Endodermal cell (in vitro differentiated cells): ENCODE results near the gene GLYATL1B. TPM values are rescaled to one million over a fixed set of nuclear protein-coding genes. Genes with fewer than 3 reads are reported as not detected.

Experiments
- DNase-seq: peaks from one replicate; pipeline ENCODE4 v3.0.0-alpha.2; 2017
- H3K27ac ChIP-seq: 2 replicates; pipeline ENCODE4 v1.5.1; 2013; ENCODE audit warnings: mild to moderate bottlenecking, low read depth, low read length, moderate library complexity
- H3K27me3 ChIP-seq: 2 replicates; pipeline ENCODE4 v1.6.1; 2013; ENCODE audit warnings: mild to moderate bottlenecking, low read length, moderate library complexity; ENCODE audit not compliant: insufficient read depth, control insufficient read depth, poor library complexity, severe bottlenecking
- H3K36me3 ChIP-seq: 2 replicates; pipeline ENCODE4 v1.7.0; 2013; ENCODE audit warnings: mild to moderate bottlenecking, low read length, moderate library complexity; ENCODE audit not compliant: control insufficient read depth, insufficient read depth
- H3K4me1 ChIP-seq: one replicate; pipeline ENCODE4 v1.7.0; 2013; ENCODE audit warnings: low read length; ENCODE audit not compliant: control insufficient read depth, insufficient read depth
- H3K4me3 ChIP-seq: 2 replicates; pipeline ENCODE4 v1.5.1; 2013; ENCODE audit warnings: mild to moderate bottlenecking, low read length, moderate library complexity
- H3K9ac ChIP-seq: 2 replicates; pipeline ENCODE4 v1.6.1; 2013; ENCODE audit warnings: mild to moderate bottlenecking, low read length, moderate library complexity; ENCODE audit not compliant: poor library complexity, severe bottlenecking; ENCODE audit errors: extremely low read depth
- H3K9me3 ChIP-seq: 2 replicates; pipeline ENCODE4 v1.6.1; 2013; ENCODE audit warnings: mild to moderate bottlenecking, low read length, moderate library complexity; ENCODE audit not compliant: control insufficient read depth
- H3K27ac Mint-ChIP-seq: 2 replicates; pipeline ENCODE4 v1.8.0; 2020; ENCODE audit warnings: mixed read lengths
- H3K27me3 Mint-ChIP-seq: 2 replicates; pipeline ENCODE4 v1.8.0; 2021; ENCODE audit warnings: mild to moderate bottlenecking, mixed read lengths; ENCODE audit not compliant: insufficient read depth
- H3K36me3 Mint-ChIP-seq: 2 replicates; pipeline ENCODE4 v1.8.0; 2020; ENCODE audit warnings: low read depth, mixed read lengths
- H3K4me1 Mint-ChIP-seq: 2 replicates; pipeline ENCODE4 v1.8.0; 2020; ENCODE audit warnings: mixed read lengths
- H3K4me3 Mint-ChIP-seq: 2 replicates; pipeline ENCODE4 v1.8.0; 2020; ENCODE audit warnings: mild to moderate bottlenecking, moderate library complexity, mixed read lengths
- H3K9me3 Mint-ChIP-seq: 2 replicates; pipeline ENCODE4 v1.8.0; 2020; ENCODE audit warnings: mild to moderate bottlenecking, mixed read lengths
- CTCF ChIP-seq: fragments of 200-600 bp; sonication (generic); conservative IDR thresholded peaks from 2 replicates; pipeline ENCODE4 v1.5.0; 2021; ENCODE audit warnings: antibody characterized with exemption, mild to moderate bottlenecking
- WGBS, 2 experiments: methylation state at CpG; one replicate each; pipeline versions ENCODE4 v1.1.5 to v1.1.7; 2013; ENCODE audit warnings: missing lambda C conversion rate in 2 of 2, mixed read lengths in 1 of 2; ENCODE audit not compliant: insufficient coverage in 1 of 2, insufficient read length in 1 of 2; 5-methylcytosine and 5-hydroxymethylcytosine counted together
- total RNA-seq, 2 donors: library from RNA; stranded (reverse); fragmentation: NEBNext Ultra II Directional in 1 of 2; extraction: Animal tissue kit (Norgen Biotek cat#: 25700) in 1 of 2; gene quantifications; 2 replicates in 1 of 2; 3 replicates in 1 of 2; pipeline ENCODE4 v1.2.1, GENCODE V29; 2021

The GLYATL1B gene
- total RNA-seq, 2 donors from 2014 or later, result not detected

- Histone ChIP-seq H3K36me3 (peaks cover 52% of the 10 kb centered on the region), H3K27me3 (no peaks in the 10 kb centered on the region), H3K4me3 (no peak overlapping the region), H3K27ac (no peak overlapping the region), H3K4me1 (no peaks in the 10 kb centered on the region), H3K9ac (no peak overlapping the region), H3K9me3 (peaks cover 25% of the 10 kb centered on the region)
- no peak for TF ChIP-seq CTCF
- Mint-ChIP-seq H3K27me3 (no peaks in the 10 kb centered on the region), H3K4me1 (peaks cover 2% of the 10 kb centered on the region), H3K27ac (no peak overlapping the region), H3K4me3 (no peak overlapping the region), H3K36me3 (peaks cover 63% of the 10 kb centered on the region), H3K9me3 (peaks cover 24% of the 10 kb centered on the region)
- WGBS, 2 experiments, result 88 to 100% methylated on average over 2 to 3 of the region's 3 CpGs
- no peak for DNase-seq
Measured at GRCh38 chr11:59114344-59114743, 28.2 kb downstream of the GLYATL1B start.

GRCh38 chr11:59115553-59115952 is 29.4 kb downstream of the GLYATL1B start:
- H3K36me3 Mint-ChIP-seq, result peaks cover 62% of the 10 kb centered on the region
- H3K9me3 ChIP-seq, result peaks cover 30% of the 10 kb centered on the region
- 86 to 94% methylated on average over 1 of the region's 1 CpG for WGBS, 2 experiments

GRCh38 chr11:59117774-59118173 is 31.7 kb downstream of the GLYATL1B start:
- 92 to 100% methylated on average over 2 of the region's 2 CpGs for WGBS, 2 experiments
- no peaks in the 10 kb centered on the region for H3K4me1 ChIP-seq
- no peak for TF ChIP-seq CTCF
- DNase-seq, result no peak
- Mint-ChIP-seq H3K9me3 (peaks cover 24% of the 10 kb centered on the region), H3K4me1 (no peaks in the 10 kb centered on the region), H3K27ac (no peak overlapping the region), H3K36me3 (peaks cover 67% of the 10 kb centered on the region), H3K27me3 (no peaks in the 10 kb centered on the region), H3K4me3 (no peak overlapping the region)
- H3K9ac ChIP-seq, result no peak overlapping the region
- peaks cover 56% of the 10 kb centered on the region for H3K36me3 ChIP-seq
- no peak overlapping the region for H3K4me3 ChIP-seq
- no peak overlapping the region for H3K27ac ChIP-seq
- H3K9me3 ChIP-seq, result peaks cover 31% of the 10 kb centered on the region
- H3K27me3 ChIP-seq, result no peaks in the 10 kb centered on the region

More at GRCh38 chr11:59115553-59115952, 29.4 kb downstream of the GLYATL1B start:
- H3K36me3 ChIP-seq, result peaks cover 55% of the 10 kb centered on the region
- Mint-ChIP-seq H3K27ac (no peak overlapping the region), H3K4me3 (no peak overlapping the region), H3K4me1 (peaks cover 2% of the 10 kb centered on the region), H3K9me3 (peaks cover 24% of the 10 kb centered on the region), H3K27me3 (no peaks in the 10 kb centered on the region)
- no peak for TF ChIP-seq CTCF
- DNase-seq, result no peak
- H3K27ac ChIP-seq, result no peak overlapping the region
- H3K4me3 ChIP-seq, result no peak overlapping the region
- no peak overlapping the region for H3K9ac ChIP-seq
- H3K4me1 ChIP-seq, result no peaks in the 10 kb centered on the region
- H3K27me3 ChIP-seq, result no peaks in the 10 kb centered on the region
